Measurements from ENCODE around the gene GSAP.
A peak's percentile ranks its signal among the peaks of the same experiment; 100 is the strongest.

The GSAP gene

GRCh38 chr7:77434570-77435275 is 18.6 kb upstream of the GSAP start:
- DNase-seq (ENCODE audit: low spot score) = no peak

DNA sequence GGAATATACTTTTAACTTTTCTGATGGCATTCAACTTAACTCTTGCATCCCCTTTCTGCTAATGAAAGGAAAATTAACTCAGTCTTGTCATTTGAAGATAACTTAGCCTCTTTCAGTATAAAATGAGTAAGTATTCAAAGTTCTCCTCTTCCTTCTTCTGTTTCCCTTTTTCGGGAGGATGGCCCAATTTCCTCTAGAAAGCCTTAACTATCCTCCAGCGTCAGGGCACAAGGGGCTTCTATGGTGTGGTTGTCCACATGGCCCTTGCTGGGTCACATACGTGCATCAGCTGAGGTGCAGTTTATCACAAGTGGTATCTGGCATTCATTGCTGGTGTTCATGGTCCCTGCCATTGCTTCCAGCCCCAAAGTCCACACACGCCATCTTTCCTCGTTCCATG is 17.8 kb upstream of the GSAP start:
- DNase-seq (ENCODE audit: low spot score) = no peak

GRCh38 chr7:77430927-77431326 is 14.8 kb upstream of the GSAP start:
- DNase-seq (ENCODE audit: low spot score) = no peak

DNA sequence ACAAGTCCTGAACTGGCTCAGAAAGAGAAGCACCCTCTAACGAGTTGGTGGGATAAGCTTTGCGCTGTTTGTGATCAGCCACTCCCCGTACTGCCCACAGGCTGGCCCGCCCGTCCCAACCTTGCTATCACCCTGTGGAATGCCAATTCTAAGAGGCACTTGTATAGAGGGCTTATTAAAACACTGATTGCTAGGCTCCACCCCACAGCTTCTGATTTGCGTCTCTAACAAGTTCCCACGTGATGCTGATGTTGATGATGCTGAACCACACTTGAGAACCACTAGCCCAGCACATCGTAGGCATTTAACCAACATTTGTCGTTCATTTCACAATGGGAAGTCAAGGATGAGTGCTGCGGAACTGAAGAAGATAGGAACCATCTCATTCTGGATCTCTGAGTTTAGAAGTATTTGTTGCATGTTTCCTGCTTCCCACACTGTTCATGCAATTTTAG is 12.7 kb upstream of the GSAP start:
- DNase-seq (ENCODE audit: low spot score) = no peak

- no peak for DNase-seq (ENCODE audit: low spot score)
Observed at GRCh38 chr7:77427996-77428603, 12.0 kb upstream of the GSAP start.

DNA sequence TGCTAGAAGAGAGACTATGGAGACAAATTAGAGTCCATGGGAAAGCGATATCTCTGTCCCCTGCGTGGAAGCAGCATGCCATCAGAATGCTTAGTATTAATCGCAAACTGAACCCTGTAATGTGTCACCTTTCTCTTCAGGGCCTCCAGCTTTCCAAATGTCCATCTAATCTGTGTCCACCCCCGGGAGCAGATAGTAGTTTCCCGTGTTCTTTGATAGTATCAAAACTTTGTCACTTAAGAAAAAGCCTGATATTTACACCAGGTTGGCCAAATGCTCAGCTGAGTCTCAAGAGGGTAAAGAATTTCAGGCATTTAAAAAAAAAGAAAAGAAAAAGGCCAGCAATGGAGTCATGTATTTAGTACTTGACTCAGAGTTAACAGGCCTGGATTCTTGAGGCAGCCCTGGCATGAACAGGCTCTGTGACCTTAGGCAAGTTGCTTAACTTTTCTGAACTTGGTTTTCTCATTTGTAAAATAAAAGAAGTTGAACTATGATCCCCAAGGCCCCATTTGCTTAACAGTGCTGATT is 10.4 kb upstream of the GSAP start:
- DNase-seq (ENCODE audit: low spot score) = no peak

GRCh38 chr7:77426052-77426404 is 9.9 kb upstream of the GSAP start:
- no peak for DNase-seq (ENCODE audit: low spot score)

DNA sequence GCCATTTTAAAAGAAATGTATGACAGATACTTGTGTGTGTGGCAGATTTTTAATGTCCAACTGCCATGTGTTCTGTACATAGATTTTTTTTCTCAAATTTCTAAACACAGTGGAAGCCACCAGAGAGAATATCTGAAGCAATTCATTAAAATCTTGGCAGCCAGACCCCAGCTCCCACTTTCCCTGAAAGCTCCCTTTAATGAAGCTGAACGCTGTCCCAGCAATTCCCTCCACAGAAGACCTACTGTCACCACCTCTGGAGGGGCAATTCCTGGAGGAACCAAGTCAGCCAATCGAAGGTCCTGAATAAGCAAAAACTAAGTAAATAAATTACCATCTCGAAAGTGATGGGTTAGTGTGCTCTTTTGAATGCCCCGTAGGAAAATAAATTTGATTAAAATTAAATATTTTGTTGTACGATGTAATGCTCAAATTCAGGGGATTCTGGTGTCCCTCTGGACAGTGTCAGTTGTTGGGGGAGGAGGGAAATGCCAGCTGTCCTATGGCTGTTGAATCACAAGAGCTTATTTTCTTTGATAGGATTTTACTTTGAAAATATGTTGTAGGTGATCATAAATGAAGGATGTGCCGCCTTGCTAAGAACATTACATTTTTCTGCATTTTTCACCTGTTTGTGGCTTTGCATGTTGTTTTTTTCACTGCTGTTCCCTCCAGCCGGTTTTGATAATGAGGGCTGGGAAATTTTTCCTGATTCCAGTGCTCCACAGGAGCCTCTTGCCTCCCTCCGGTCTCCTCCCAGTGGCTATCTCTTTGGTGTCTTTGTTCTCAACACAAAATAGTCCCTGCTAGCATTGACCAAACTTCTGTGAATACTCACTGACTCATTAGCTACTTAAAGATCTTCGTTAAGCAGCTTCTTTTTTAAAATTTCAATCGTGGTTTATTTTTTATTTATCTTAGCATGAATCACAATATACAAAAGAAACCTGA is 9.2 kb upstream of the GSAP start:
- peak; percentile 97 for DNase-seq (ENCODE audit: low spot score)

GRCh38 chr7:77422500-77422899 is 6.4 kb upstream of the GSAP start:
- no peak for DNase-seq (ENCODE audit: low spot score)

- no peak for DNase-seq (ENCODE audit: low spot score)
Observed at GRCh38 chr7:77420986-77421672, 5.0 kb upstream of the GSAP start.

GRCh38 chr7:77420438-77420837 is 4.3 kb upstream of the GSAP start:
- no peak for DNase-seq (ENCODE audit: low spot score)

DNA sequence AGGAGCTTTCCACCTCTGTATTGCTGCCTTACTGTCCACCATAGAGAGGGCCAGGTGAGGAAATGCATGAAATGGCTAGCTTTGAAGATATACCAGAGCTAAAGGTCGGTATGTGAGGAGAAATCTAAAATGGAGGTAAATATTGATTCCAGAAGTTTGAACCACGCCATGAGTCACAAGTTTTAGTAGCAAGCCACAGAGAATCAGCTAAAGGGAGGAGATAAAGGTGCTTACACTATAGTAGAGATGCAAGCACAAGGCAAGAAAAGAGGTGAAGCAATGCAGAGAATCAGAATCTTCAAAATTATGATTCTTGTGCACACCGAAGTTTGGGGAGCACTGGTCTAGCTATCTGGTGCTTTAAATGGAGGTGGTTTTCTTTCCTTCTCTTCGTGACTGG is 3.0 kb upstream of the GSAP start:
- DNase-seq (ENCODE audit: low spot score) = no peak

DNA sequence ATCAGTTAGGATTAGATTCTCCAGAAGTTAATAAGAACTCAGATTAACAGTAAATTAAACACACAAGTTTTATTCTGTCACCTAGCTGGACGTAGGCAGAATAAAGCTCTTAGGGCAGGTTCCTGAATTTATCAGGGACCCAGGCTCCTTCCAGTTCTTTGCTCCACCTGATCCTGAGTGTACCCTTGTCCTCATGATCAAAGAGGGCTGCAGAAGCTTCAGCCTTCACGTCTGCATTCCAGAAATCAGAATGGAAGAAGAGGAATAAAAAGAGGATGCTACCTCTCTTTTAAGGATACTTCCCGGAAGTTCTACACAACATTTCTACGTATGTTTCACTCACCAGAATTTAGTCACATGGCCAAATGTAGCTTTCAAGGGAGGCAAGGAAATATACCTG is 1.7 kb upstream of the GSAP start:
- no peak for DNase-seq (ENCODE audit: low spot score)

- no peak for DNase-seq (ENCODE audit: low spot score)
Observed at GRCh38 chr7:77416621-77417371, 647 bp upstream of the GSAP start.

- DNase-seq (ENCODE audit: low spot score) = no peak
Observed at GRCh38 chr7:77415476-77415822, 700 bp downstream of the GSAP start.

GRCh38 chr7:77413861-77414424 is 2.2 kb downstream of the GSAP start:
- no peak for DNase-seq (ENCODE audit: low spot score)

DNA sequence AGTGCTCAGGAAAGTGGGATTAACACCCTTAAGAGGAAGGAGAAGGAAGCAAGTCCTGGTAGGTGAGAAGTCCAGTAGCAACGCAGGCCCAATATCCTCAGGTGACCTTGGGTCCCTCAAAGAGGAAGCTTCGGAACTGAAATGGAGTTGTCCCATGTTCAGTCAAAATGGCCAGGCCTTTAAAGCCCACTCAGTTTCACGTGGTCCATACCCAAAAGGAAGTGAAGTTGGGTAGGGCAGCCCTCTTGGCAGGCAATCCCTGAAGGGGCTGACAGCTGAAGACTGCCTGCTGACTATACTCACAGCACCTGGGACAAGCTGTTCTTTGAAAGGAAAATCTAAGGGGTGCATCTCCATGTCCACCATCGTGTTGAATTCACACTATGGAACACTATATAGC is 3.0 kb downstream of the GSAP start:
- no peak for DNase-seq (ENCODE audit: low spot score)

DNA sequence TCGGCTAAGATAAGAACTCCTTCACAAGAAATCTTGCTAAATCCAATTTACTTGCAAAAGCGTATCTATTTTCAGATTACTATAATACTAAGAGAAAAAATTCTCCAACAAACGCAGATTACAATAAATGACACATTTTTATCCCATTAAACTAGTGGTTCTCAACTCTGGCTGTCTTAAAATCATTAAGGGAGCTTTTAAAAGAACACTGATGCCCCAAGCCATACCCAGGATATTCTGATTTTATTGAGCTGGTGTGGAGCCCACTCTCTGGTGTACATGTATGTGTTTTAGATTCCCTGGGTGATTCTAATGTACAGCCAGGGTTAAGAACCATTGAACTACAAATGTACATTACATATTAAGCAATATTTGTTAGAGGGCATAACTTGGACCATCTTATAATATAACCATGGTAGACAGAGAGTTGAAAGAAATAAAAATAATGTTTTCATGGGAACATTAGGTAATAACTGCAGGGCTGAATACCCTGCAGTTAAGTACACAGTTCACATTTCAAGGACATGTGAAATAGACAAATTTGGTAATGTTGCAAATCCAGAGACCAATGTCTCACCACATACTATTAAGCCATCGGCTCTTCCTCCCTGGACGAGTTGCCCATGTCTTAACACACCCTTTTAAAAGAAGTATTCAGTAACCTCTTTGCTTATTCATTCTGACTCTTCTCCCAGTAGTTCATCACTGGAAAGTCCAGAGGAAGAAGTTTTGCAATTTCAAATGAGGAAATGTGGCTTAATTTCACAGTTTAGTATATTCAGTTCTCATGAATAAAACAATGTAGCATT is 6.2 kb downstream of the GSAP start:
- DNase-seq (ENCODE audit: low spot score) = no peak

DNA sequence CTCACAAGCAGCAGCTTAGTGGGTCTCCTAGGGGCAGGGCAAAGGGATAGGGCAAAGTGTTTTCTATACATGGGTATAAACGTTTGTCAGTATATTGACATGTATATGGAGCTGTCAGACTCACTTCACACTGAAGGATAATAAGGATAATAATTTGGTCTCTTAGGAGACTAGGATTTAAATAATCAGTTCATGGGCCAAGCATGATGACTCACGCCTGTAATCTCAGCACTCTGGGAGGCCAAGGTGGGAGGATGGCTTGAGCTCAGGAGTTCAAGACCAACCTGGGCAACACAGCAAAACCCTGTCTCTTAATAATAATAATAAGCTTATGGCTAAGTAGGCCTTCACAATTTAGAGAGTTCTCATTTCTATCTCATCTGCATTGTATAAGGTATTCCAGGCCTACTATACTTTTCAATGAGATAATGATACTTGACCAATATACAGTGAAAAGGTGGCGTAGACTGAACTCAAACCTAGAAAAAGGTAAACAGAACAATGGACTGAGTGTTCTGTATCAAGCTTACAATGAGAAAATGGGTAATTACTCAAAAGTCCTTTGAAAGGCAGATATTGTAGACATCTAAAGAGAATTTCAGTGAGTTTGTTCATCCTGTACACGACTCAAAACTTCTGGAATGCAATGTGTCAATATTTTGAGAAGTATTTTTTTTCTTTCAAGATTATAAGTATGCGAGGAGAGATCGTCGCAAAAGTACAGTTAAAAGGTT is 7.0 kb downstream of the GSAP start:
- DNase-seq (ENCODE audit: low spot score) = no peak

DNA sequence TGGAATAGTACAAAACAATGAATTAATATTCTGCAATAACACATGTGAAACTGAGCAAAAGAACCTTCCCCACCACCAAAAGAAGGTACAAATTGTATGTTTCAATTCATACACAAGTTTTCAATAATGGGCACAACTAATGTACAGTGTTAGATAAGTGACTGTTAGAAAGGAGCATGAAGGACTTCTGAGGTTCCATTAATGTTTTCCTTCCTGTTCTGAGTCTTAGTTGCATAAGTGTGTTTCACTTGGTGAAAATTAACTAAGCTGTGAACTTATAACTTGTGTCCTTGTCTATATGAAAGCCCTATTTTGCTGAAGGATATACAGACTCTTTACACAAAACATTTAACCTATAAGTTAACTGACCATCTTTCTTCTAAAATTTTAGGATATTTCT is 8.2 kb downstream of the GSAP start:
- DNase-seq (ENCODE audit: low spot score) = no peak

All from COLO829 (cell line).